GM10266 (cell line): ENCODE data around the gene EFHD2.
"Not testable (repeated sequence)": the region's sequence is repeated elsewhere in the genome, so short reads cannot be mapped to it uniquely, and the experiment has no call there.

Source experiments
- DNase-seq: peaks from one replicate; pipeline ENCODE4 v3.0.0; 2012; ENCODE audit errors: extremely low spot score
- CTCF ChIP-seq: IDR thresholded peaks from 2 replicates; pipeline ENCODE4 v1.5.1; 2012; ENCODE audit warnings: mild to moderate bottlenecking, low read depth; ENCODE audit not compliant: control insufficient read depth, insufficient read depth; ENCODE audit errors: missing control alignments

Gene EFHD2

GRCh38 chr1:15370268-15370667 is 39.4 kb upstream of the EFHD2 start:
- TF ChIP-seq CTCF, result no peak
- no peak for DNase-seq

GRCh38 chr1:15370781-15371520 is 38.7 kb upstream of the EFHD2 start:
- no peak for TF ChIP-seq CTCF
- DNase-seq, result no peak

- no peak for DNase-seq
- TF ChIP-seq CTCF, result no peak
These were observed 37.8 kb upstream of the EFHD2 start for GRCh38 chr1:15371610-15372545.

GRCh38 chr1:15378729-15379128 is 31.0 kb upstream of the EFHD2 start:
- no peak for DNase-seq
- TF ChIP-seq CTCF, result no peak

GRCh38 chr1:15379151-15379550 is 30.5 kb upstream of the EFHD2 start:
- DNase-seq, result not testable (repeated sequence)

GRCh38 chr1:15380601-15381508 is 28.8 kb upstream of the EFHD2 start:
- no peak for TF ChIP-seq CTCF

GRCh38 chr1:15381805-15382204 is 27.9 kb upstream of the EFHD2 start:
- TF ChIP-seq CTCF, result no peak
- no peak for DNase-seq

More at GRCh38 chr1:15380601-15381508, 28.8 kb upstream of the EFHD2 start:
- no peak for DNase-seq
